ENCODE data around the gene GPHA2.

GPHA2 gene

GRCh38 chr11:64969209-64969608 is 33.5 kb upstream of the GPHA2 start:
- TF ChIP-seq, protein P1, sequence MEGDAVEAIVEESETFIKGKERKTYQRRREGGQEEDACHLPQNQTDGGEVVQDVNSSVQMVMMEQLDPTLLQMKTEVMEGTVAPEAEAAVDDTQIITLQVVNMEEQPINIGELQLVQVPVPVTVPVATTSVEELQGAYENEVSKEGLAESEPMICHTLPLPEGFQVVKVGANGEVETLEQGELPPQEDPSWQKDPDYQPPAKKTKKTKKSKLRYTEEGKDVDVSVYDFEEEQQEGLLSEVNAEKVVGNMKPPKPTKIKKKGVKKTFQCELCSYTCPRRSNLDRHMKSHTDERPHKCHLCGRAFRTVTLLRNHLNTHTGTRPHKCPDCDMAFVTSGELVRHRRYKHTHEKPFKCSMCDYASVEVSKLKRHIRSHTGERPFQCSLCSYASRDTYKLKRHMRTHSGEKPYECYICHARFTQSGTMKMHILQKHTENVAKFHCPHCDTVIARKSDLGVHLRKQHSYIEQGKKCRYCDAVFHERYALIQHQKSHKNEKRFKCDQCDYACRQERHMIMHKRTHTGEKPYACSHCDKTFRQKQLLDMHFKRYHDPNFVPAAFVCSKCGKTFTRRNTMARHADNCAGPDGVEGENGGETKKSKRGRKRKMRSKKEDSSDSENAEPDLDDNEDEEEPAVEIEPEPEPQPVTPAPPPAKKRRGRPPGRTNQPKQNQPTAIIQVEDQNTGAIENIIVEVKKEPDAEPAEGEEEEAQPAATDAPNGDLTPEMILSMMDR (IDR thresholded peaks at IDR 0.05; ENCODE audit: low read depth, low read length, missing control alignments) = no peak
- in situ Hi-C loops (cut with HindIII; ENCODE audit: low pct_ligation_motif_present, low sequenced_read_pairs) = no loop called here
- H3K36me3 ChIP-seq (replicated peaks) = no peaks in the 10 kb centered on the region
- peak; percentile 14 for DNase-seq
- no peaks in the 10 kb centered on the region for H3K27me3 ChIP-seq (replicated peaks)
- H3K27ac ChIP-seq = no peak overlapping the region
- no peak overlapping the region for H3K4me3 ChIP-seq (ENCODE audit: low read depth, low read length)

GRCh38 chr11:64967375-64967774 is 31.7 kb upstream of the GPHA2 start:
- Histone ChIP-seq H3K27ac (no peak overlapping the region), H3K4me3 (ENCODE audit: low read depth, low read length) (no peak overlapping the region), H3K27me3 (replicated peaks) (no peaks in the 10 kb centered on the region), H3K36me3 (replicated peaks) (no peaks in the 10 kb centered on the region)
- in situ Hi-C loops (cut with HindIII; ENCODE audit: low pct_ligation_motif_present, low sequenced_read_pairs) = no loop called here
- DNase-seq = no peak
- TF ChIP-seq, protein P1 (IDR thresholded peaks at IDR 0.05; ENCODE audit: low read depth, low read length, missing control alignments) = no peak

DNA sequence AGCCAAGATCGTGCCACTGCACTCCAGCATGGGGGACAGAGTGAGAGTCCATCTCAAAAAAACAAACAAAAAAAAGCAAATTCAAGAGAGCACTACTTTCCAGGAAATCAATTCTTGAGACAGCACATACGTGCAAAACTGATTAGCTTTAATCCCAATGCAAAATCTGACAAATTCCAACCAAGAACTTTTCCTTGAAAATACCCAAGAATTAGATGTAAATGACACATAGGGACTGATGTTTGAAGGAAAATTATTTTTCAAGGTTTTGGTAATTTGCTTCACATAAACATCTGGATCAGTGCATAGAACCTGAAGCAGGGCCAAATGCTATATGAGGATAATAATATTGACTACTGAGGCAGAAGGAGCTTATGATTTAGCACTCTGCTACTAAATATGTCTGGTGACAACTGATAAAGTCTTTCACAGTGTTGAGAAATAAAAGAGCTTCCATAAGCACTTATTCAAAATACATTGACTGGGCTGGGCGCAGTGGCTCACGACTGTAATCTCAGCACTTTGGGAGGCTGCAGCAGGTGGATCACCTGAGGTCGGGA is 27.5 kb upstream of the GPHA2 start:
- no peak for DNase-seq
- TF ChIP-seq, protein P1 (IDR thresholded peaks at IDR 0.05; ENCODE audit: low read depth, low read length, missing control alignments) = no peak
- in situ Hi-C loops (cut with HindIII; ENCODE audit: low pct_ligation_motif_present, low sequenced_read_pairs) = no loop called here
- no peaks in the 10 kb centered on the region for H3K27me3 ChIP-seq (replicated peaks)
- H3K27ac ChIP-seq = no peak overlapping the region
- no peak overlapping the region for H3K4me3 ChIP-seq (ENCODE audit: low read depth, low read length)
- H3K36me3 ChIP-seq (replicated peaks) = no peaks in the 10 kb centered on the region

- no peak for DNase-seq
- TF ChIP-seq, protein P1 (IDR thresholded peaks at IDR 0.05; ENCODE audit: low read depth, low read length, missing control alignments) = no peak
These were observed 25.0 kb upstream of the GPHA2 start for GRCh38 chr11:64960719-64961118.

DNA sequence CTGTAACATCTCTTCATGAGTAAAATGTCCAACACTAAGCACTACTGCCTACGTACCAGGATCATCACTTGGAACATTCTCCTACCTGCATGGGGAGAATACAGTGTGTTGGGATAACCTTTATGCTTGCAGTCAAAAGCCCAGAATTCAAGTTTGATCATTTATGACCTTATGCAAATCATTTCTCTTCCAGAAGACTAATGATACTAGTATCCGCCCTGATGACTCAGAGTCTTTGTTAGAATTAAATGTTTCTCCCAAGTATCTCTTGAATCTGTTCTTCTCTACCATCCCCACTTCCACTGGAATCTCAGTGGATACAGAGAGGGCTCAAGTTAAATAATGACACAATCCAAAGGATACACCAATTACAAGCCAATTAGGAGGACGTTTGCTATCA is 23.8 kb upstream of the GPHA2 start:
- Histone ChIP-seq H3K27me3 (replicated peaks) (no peaks in the 10 kb centered on the region), H3K27ac (no peak overlapping the region), H3K4me3 (ENCODE audit: low read depth, low read length) (no peak overlapping the region), H3K36me3 (replicated peaks) (no peaks in the 10 kb centered on the region)
- no peak for DNase-seq
- TF ChIP-seq, protein P1 (IDR thresholded peaks at IDR 0.05; ENCODE audit: low read depth, low read length, missing control alignments) = no peak
- in situ Hi-C loops (cut with HindIII; ENCODE audit: low pct_ligation_motif_present, low sequenced_read_pairs) = no loop called here

More at GRCh38 chr11:64960719-64961118, 25.0 kb upstream of the GPHA2 start:
- no peak overlapping the region for H3K4me3 ChIP-seq (ENCODE audit: low read depth, low read length)
- H3K27ac ChIP-seq = no peak overlapping the region
- H3K36me3 ChIP-seq (replicated peaks) = no peaks in the 10 kb centered on the region
- in situ Hi-C loops (cut with HindIII; ENCODE audit: low pct_ligation_motif_present, low sequenced_read_pairs) = no loop called here
- no peaks in the 10 kb centered on the region for H3K27me3 ChIP-seq (replicated peaks)

DNA sequence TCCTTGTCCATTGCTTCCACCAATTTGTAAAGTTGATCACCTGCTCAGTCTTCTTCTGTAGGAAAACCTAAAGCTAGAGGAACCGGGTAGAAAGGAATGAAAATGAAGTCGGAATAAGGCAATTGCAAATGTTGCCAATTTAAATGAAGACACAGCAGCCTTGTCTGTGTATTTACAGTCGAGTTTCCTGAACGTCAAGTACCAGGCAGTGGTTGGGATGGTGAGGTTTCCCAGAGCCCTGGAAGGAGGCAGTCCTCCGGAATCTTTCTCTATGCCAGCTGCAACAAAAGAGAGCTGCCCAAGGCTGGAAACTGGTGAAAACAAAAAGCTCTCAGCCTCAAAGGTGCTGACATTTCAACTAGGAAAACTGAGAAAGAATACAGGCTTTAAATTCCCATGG is 18.5 kb upstream of the GPHA2 start:
- no peak for DNase-seq
- TF ChIP-seq, protein P1 (IDR thresholded peaks at IDR 0.05; ENCODE audit: low read depth, low read length, missing control alignments) = no peak
- Histone ChIP-seq H3K4me3 (ENCODE audit: low read depth, low read length) (no peak overlapping the region), H3K36me3 (replicated peaks) (no peaks in the 10 kb centered on the region), H3K27me3 (replicated peaks) (no peaks in the 10 kb centered on the region), H3K27ac (no peak overlapping the region)
- in situ Hi-C loops (cut with HindIII; ENCODE audit: low pct_ligation_motif_present, low sequenced_read_pairs) = no loop called here
